Pons (tissue), 1 donor: Measurements from ENCODE around the gene TMEM266.

Source experiments
- DNase-seq: peaks from one replicate; pipeline ENCODE4 v3.0.0-alpha.2; 2016; ENCODE audit warnings: low spot score

The TMEM266 gene

GRCh38 chr15:76204109-76204845, 144.5 kb downstream of the TMEM266 start:
- DNase-seq = no peak

GRCh38 chr15:76204916-76205460, 145.2 kb downstream of the TMEM266 start:
- no peak for DNase-seq

- peak; percentile 78 for DNase-seq
Measured at GRCh38 chr15:76206325-76206976, 146.7 kb downstream of the TMEM266 start.

GRCh38 chr15:76208084-76208785, 148.4 kb downstream of the TMEM266 start:
- no peak for DNase-seq

GRCh38 chr15:76208786-76209424, 149.1 kb downstream of the TMEM266 start:
- DNase-seq = no peak

- no peak for DNase-seq
Measured at GRCh38 chr15:76209523-76209922, 149.7 kb downstream of the TMEM266 start.

- DNase-seq = no peak
Measured at GRCh38 chr15:76209942-76210341, 150.2 kb downstream of the TMEM266 start.

- no peak for DNase-seq
Measured at GRCh38 chr15:76215634-76216033, 155.8 kb downstream of the TMEM266 start.

- DNase-seq = no peak
Measured at GRCh38 chr15:76217029-76217881, 157.5 kb downstream of the TMEM266 start.

GRCh38 chr15:76217882-76218217, 158.1 kb downstream of the TMEM266 start:
- no peak for DNase-seq

- no peak for DNase-seq
Measured at GRCh38 chr15:76221085-76221767, 161.4 kb downstream of the TMEM266 start.

GRCh38 chr15:76222159-76222558, 162.4 kb downstream of the TMEM266 start:
- DNase-seq = no peak

- no peak for DNase-seq
Measured at GRCh38 chr15:76223521-76223920, 163.7 kb downstream of the TMEM266 start.

- DNase-seq = no peak
Measured at GRCh38 chr15:76229266-76229665, 169.5 kb downstream of the TMEM266 start.

GRCh38 chr15:76233921-76234320, 174.1 kb downstream of the TMEM266 start:
- DNase-seq = no peak

GRCh38 chr15:76234337-76234889, 174.6 kb downstream of the TMEM266 start:
- no peak for DNase-seq

- DNase-seq = peak; percentile 63
Measured at GRCh38 chr15:76235186-76235826, 175.5 kb downstream of the TMEM266 start.

- peak; percentile 65 for DNase-seq
Measured at GRCh38 chr15:76236350-76236749, 176.6 kb downstream of the TMEM266 start.

- DNase-seq = no peak
Measured at GRCh38 chr15:76239786-76240185, 180.0 kb downstream of the TMEM266 start.

- no peak for DNase-seq
Measured at GRCh38 chr15:76245072-76245610, 185.4 kb downstream of the TMEM266 start.
